GM21528 (cell line): ENCODE results near the gene MAML2.

Source experiments
- ATAC-seq: cut with Tn5 transposase; IDR thresholded peaks from one replicate; pipeline ENCODE4 v1.9.1; 2021; ENCODE audit warnings: mild to moderate bottlenecking, moderate library complexity; ENCODE audit not compliant: unreplicated experiment, low FRiP score

The MAML2 gene

DNA sequence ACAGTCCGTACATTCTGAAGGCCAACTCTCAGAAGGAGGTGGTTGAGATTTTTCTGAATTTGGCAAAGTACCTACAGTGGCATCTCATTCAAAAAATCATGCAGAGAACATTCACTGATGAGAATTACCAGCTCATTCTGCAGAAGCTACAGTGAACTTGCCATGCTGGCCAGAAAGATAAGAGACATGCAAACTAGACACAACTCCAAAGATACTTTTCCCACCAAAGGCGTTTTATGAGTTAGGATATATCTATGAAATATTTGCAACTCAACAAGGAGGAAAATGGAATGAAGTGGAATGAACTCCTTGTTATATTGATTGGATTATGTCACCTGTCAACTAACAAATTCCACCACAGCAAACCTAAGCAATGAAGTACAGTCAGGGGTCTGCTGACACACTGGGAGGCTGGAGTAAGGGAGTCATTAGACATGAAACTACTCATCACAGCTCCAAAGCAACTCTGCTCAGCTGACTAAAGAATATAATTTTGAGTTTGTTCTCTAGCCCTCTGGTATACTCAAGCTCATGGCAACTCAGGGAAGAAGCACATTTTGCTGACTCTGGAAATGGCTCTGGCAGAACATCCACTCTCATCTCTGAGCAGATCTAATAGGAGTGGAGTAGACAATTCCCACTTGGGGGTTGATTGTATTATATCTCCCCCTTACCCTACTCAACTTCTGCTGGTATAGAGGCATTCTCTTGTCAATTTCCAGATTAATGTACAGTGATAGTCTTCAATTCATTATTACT, 22.9 kb downstream of the MAML2 start:
- no peak for ATAC-seq

DNA sequence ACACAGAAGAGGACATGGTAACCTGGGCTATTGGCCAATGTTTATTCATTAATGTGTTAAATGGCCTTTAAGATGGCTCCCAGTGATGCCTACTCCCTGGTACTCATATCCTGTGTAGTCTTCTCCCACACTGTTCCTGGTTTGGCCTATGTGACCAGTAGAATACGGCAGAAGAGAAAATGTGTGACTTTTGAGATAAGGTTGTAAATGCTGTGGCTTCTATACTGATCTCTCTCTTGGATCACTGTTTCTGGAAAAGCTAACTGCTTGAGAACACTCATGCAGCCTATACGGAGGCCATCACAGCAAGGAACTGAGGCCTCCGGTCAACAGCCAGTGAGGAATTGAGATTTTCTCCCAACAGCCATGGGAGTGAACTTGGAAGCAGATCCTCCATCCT, 24.1 kb downstream of the MAML2 start:
- no peak for ATAC-seq

DNA sequence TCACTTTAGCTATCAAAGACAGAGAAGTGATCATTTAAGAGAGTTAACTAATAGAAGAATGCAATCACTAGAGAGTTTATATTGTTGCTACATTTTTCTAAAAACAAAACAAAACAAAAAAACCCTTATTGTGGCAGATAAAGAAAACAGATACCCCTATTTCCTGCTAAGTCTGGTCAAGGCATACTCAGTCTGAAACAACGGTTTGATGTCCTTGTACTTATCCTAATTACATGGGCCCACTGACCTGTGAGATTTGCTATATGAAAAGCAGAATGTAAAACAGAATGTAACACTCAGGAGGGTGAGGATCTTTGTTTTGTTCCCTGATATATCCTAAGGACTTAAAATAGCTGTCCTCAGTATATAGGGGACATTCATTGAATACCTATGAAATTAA, 24.6 kb downstream of the MAML2 start:
- ATAC-seq, result no peak

DNA sequence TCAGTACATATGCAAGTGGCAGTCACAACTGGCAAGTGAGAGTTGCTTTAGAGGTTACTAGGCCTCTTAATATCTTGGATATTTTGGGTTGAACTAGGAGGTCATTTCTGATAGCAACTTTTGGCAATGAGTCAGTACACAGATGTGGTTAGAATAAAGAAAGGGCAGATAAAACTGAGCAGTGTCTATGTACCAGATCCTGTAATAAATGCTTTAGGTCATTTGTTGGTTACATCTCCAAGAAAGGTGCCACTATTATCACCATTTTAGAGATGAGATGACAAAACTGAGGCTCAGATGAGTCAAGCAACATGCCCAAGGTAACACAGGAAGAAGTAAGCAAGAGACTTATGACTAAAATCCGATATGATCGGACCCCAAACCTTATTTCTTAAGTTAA, 25.0 kb downstream of the MAML2 start:
- no peak for ATAC-seq

DNA sequence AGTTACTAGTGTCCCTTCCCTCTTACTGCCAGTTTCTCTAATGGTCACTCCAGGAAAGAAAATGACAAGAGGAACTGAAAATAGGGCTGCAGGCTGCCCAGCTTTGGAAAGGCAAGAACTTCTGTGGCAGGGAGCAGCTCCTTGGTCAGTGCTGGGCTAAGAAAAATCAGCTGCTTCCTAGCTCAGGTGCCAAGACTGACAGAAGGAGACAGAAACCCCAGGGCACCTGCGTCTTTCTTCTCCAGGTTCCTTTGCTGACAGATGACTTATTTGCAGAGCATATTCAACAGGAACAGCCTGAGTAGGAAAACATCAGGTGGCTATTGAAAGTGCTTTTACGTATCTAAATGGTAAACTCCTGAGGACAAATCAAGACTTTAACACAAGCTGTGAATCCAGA, 25.4 kb downstream of the MAML2 start:
- ATAC-seq, result no peak

DNA sequence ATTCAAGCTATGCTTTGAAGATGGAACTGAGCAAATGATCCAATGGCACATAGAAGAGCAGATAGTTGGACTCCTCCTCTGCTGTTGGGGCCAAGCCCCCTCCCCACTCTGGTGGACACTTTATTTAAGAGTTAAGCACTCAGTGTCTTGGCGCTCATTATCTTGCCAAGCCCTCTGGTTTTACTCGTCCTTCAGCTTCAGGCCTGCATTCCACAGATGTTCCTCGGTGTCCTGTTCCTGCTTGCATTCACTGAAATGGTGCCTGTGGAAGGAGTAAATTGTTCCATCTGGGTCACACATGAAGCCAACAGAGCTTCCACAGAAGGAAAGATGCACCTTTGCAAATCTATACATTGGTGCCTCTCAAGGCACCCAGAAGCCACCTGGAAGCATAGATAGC, 26.1 kb downstream of the MAML2 start:
- ATAC-seq, result no peak

DNA sequence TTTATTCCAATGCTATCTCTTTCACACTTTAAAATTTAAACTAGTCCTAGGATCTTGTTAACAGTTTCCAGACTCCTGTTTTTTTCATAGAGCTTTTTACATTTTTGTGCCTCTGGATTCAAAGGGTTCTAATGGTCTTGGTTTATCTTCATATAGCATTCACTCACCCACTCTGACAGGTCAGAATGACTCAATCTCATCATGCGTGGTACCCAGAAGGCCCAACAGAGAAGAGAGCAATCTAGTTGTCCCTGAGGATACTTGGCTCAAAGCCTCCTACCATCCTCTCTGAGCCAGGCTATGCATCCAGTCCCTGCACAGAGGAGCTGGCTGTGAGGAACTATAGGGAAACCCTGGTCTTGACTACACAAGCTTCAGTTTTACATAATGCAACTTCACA, 27.5 kb downstream of the MAML2 start:
- ATAC-seq, result no peak

DNA sequence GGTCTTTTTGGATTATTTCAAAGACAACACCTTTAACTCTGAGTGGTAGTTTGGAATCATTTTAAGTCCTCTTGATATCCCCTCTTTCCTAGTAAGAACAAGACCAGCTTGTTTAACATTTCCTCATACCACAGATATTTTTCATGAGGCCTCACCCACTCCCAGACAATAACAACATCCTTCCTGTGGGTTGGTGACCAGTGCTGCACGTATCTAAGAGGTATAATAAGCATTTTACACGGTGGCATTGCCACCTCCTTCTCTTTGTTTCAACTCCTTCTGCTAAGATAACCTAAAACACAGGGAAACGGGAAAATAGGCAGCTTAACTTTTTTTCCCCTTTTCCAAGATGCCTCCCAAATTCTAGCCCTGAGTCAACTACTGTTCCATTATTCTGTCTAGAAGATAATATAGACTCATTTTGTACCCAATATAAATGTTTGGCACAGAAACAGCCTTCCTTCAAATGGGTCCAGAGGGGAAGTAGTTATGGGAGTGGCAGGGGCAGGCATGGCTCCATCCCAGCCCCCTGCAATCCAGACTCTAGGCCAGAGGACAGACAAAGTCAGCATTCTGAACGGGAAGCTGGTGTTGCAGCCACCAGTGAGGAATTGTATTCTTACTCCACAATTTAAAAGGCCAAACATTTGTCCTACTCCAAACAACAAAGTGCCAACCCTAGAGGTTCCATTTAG, 28.5 kb downstream of the MAML2 start:
- no peak for ATAC-seq

DNA sequence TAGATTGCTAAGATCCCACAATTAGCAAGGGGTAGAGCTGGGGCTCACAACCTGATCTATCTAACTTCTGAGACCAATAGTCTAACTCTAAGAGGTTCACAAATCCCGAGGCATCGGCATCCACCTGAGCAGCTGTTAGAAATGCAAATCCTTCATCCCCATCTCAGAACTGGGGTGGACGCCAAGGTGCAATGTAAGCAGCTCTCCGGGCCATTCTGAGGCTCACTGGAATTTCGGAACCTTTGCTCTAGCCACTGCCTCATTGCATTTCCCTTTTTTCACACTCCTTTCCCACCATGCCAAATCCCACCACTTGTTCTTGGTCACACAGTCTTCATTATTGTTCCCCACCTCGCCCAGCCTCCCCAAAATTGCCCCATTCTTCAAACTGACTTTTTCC, 29.8 kb downstream of the MAML2 start:
- no peak for ATAC-seq

DNA sequence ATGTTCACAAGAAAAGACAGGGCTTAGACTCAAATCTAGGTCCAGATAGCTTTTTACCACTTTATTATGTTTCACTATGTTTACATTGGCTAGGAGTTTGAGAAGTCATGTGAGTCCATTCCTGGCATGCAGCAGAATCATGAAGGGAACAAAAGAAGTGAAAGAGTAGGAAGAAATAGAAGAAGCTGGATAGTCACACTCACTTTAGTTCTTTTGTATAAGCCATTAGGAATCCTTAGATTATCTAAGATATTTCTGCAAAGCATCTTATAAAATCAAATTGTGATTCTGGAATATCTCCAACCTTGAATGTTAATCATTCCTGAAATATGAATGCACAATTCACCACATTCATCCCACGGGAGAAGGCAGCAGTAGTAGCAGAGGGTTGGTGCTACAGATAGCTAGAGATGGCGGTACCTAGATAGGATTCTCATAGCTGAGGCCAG, 31.9 kb downstream of the MAML2 start:
- ATAC-seq, result no peak

DNA sequence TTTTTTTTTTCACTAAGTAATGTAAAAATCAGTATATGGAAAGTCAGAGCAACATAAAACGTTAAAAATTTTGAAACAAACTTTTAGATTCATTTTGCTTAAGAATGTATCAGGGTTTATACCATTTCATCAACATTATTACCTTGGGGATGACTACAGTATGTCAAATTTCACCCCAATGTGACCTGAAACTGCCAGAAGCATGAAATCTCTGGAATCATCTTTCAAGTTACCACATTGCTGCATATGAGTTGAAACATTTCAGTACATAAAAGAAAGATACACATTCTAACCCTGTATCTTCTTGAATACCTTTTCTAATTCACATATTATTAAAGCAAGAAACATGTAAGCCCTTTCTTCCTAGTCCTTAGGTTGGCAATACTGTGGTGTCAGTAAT, 32.8 kb downstream of the MAML2 start:
- ATAC-seq, result no peak

DNA sequence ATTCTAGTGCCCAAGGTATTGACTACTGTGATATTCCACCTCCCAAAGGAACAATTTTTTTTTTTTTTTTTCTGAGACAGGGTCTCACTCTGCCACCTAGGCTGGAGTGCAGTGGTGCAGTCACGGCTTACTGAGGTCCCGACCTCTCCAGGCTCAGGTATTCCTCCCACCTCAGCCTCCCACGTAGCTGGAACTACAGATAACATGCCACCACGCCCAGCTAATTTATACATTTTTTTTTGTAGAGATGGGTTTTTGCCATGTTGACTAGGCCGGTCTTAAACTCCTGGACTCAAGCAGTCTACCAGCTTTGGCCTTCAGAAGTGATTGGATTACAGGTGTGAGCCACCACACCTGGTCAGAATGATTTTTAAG, 33.4 kb downstream of the MAML2 start:
- ATAC-seq, result no peak

DNA sequence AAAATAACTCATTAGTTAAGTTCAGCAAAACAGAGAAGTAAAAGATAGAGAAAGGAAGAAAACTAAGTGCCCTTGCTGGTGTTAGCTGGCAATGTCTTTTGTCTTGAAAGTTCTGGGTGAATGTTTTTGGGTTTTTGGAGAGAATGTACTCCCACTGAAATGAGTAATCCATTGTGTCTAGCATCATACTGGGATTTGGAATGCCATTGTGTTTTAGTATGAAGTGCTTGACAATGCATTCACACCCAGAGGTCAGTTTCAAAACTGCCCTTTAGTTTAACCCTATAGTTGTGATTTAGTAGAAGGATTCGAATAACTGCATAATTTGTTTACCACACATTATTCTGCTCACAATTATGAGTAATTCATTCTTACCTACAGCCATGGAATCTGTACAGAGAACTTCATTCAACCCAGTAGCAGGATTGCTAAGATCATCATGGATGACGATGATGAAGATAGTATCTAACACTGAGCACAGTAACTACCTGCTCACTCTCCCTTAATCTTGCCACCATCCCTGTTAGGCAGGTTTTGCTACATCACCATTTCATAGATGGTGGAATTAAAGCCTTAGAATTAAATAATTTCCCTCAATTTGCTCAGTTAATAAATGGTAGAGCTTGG, 33.9 kb downstream of the MAML2 start:
- ATAC-seq, result no peak

DNA sequence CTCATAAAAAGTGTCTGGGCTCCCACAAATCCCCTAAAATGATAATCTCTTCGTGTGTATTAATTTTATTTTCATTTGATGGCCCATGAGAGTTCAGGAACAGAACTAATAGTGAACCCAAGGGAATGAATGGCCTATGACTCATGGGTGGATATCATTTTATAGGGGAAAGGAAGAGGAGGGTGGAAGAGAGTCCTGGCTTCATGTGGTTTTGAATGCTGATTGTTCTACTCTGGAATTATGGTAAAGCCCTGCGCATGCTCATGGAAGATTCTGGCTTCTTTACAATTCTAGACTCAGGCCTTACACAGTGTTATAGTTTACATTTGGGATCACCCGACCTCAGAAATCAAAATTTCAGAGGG, 35.2 kb downstream of the MAML2 start:
- no peak for ATAC-seq

DNA sequence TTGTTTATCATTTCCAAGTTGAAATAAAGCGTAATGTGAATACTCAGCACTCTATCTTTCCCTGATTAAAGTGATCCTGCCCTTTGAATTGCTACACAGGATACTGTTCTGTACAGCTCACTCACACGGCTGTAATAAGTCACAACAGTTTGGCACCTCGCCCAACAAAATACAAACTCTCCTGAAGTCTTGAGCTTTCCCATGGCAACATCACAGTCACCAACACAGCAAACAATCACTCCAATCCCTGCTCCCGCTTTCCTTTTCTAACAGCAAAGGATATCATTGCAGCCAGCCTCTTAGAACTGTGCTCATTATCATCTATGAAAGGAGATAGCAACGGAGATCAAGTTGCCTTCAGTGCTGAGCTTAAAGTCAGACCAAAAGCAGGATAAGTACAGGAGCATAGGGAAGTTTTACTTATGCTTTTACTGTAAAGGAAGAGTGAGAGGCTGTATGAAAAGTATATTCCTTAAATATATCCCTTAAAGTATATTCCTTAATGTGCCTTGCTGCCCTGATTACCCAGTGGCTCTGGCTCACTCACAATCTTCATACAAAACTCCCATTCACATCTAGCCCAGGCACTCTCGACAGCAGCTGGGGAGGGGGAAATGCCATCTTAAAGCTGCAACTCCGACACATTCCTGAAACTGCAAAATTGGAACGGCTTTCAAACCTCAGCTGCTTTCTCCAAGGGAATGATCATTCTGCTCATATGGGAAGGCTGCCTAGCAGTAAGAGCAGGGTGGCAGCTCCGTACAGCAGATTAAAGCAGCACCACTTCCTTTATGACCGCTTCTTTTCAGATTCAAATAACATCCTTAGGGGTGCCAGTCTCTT, 35.8 kb downstream of the MAML2 start:
- no peak for ATAC-seq

DNA sequence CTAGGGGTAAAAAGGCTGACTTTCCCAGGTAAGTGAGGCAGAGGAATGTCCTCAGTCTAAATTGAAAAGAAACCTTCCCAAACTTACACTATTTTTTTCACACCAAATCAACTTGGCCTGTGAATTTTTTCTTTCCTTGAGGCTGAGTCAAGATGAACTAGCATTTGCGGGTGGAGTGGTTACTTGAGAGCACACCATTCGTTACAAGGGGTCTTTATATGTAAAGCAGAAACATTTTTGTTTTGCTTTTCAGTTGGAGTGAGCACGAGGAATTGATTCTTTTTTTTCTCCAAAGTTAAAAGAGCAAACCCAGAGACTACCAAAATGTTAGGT, 36.4 kb downstream of the MAML2 start:
- ATAC-seq, result no peak

DNA sequence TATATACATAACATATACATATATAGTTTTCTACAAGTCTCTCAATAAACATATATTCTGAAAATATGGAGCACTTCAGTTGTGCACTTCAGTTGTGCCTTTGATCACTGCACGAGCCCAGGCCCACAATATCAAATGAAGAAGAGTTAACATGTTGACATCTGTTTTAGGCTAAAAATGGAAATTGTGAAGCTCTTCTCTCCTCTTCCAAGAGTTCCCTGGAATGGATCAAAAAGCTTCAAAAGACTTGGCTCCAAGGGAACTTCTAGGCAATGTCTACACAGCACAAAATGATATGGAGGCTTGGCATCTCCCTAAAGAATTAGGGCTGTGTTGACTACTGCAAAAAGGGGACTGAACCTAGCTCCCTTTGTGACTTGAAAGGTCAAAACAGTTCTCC, 36.9 kb downstream of the MAML2 start:
- no peak for ATAC-seq

DNA sequence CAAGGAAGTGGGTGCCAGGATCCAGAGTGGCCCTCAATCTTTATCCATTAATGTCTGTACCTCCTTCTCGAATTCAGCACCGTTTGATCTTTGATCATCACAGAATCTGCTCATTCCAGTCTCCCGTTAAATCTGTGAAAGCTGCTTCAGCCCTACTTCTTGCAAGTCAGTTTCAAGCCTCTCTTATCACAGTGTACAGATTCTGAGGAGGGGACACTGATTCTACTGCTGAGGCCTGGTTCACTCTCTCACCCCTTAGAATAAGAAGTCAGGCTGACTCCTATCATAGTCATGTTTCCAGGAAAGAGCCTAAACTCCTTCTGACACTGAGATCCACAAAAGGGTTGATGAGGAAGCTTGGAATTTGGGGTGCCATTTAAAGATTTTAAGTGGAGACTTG, 39.0 kb downstream of the MAML2 start:
- no peak for ATAC-seq

DNA sequence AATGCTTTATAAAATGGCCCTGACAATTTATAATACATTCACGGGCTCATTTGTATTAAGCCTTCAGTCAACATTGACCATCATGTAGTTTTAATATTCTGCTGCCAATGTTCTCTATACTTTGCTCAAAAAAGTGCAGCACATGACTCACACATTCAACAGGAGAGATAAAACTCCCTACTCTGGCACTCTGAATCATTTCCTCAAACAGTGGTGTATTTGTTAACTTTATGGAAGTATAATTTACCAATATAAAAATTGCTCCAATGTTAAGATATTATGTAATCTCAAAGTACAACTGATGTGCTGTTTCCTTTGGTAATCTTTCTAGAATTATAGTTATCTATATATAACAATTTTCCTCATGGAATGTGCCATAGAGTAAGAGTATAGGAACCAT, 39.9 kb downstream of the MAML2 start:
- ATAC-seq, result no peak

DNA sequence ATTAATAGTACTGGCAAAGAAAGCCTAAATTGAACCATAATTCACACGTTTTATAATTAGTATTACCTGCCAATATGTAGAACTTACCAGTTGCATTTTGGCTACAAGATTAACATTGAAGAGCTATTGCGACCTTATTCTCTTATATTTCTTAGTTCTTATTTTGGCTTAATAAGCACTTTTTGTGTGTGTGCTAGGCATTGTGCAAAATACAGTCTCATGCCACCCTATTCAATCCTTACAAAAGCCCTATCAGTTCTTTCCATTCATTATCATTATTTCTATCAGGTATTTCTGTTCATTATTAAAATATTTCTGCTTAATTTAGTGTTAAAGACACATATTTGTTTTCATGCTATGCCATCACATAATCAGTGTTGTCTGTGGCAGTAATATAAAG, 41.2 kb downstream of the MAML2 start:
- ATAC-seq, result no peak

DNA sequence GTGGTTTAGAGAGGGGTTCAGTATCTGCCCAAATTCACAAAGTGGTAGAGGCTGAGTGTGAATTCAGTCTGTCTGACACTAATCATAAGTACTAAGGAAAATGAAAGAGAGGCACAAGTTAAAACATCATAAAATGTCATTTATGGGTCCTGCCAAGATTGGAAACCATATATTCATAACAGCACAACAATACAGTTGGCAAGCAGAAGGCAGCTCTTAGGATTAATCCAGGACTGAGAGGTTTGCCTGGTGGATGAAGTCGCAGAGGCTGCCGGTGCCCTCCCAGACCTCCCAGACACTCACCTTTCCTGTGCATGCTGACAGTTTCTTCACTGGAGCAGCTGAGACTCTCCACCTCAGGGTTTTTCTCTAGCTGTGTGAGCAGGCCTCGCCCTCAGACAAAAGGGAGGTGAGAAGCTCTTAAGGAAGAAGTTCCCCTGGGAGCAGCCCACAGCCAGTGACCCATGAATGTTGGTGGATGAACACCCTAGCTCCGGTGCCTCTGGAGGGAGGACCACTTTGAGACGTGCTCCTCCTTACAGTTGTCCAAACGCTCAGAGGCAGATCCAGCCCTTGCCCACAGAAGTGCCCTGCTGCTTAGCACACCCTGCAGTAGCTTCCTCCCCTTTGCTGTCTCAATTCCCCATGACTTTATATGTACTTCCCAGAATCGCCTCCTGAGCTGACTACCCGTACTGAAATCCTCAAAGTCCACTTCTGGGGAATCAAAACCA, 43.7 kb downstream of the MAML2 start:
- no peak for ATAC-seq
